HCEC 1CT (cell line): ENCODE data around the gene NTN5.
A peak's percentile ranks its signal among the peaks of the same experiment; 100 is the strongest.
"Not testable (repeated sequence)": the region's sequence is repeated elsewhere in the genome, so short reads cannot be mapped to it uniquely, and the experiment has no call there.

ENCODE experiments used
- DNase-seq: peaks from one replicate; pipeline ENCODE4 v3.0.0-alpha.2; 2017

The NTN5 gene

DNA sequence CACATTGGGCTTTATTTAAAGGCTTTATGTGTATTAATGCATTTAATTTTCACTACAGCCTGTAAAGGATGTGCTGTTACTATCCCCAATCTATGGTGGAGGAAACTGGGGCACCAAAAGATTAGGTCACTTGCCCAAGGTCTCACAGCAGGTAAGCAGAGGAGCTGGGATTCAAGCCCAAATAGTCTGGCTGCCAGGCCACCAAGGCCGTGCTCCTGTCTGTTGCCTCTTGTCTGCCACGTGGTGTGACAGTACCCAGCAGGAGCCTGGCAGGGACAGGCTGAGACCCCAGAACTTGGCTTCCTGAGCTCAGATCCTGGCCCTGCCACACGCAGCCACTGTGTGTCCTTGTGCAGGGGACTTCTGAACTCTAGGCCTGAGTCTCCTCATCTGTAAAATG lies 4.5 kb downstream of the NTN5 start:
- DNase-seq = no peak

DNA sequence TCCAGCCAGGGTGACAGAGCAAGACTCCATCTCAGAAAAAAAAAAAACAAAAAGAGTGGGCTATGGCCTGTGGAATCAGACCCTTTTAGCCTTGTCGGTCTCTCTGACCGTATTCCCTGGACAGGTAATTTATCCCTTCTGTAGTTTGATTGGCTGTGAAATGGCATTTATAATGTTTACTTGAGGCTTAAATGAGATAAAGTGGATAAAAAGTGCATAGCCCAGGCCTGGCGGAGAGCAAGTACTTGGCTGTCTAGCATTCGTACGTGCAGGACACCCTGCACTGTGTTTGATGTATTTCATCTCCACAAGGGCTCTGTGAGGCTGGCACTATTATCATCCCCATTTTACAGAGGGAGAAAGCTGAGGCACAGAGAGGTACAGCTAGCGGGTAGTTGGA lies 7.0 kb downstream of the NTN5 start:
- no peak for DNase-seq

DNA sequence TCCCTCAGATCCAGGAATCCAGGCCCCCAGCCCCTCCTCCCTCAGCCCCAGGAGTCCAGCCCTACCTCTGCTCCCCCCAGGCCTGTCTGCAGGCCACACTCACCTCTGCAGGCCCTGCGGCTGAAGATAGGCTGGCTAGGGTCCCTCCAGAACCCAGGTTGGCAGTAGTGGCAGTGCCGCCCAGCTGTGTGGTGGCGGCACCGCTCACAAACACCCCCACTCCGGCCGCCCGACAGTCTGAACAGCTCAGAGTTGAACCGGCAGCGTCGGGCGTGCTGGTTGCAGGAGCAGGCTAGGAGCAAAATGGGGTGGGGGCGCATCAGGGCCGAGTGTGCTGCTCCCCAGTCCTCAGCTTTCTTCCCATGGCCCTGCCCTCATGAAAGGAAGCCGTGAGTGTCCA lies 8.3 kb downstream of the NTN5 start:
- no peak for DNase-seq

DNA sequence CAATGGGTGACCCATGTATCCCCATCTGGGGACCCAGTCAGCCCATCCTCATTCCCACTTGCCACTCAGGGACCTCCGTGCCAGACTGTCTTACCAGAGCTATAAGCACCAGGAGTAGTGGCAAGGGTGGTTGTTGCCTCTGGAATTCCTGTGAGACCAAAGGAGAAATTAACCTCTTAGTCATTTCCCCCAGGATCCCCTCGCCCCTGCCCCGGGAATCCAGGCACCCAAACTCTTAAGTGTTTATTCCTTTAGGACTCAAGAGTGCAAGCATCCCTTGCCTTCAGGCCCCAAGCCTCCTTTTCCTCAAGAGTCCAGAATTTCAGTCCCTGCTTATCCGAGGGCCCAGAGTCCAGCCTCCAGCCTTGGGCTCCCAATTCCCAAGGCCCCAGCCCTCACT lies 9.2 kb downstream of the NTN5 start:
- no peak for DNase-seq

DNA sequence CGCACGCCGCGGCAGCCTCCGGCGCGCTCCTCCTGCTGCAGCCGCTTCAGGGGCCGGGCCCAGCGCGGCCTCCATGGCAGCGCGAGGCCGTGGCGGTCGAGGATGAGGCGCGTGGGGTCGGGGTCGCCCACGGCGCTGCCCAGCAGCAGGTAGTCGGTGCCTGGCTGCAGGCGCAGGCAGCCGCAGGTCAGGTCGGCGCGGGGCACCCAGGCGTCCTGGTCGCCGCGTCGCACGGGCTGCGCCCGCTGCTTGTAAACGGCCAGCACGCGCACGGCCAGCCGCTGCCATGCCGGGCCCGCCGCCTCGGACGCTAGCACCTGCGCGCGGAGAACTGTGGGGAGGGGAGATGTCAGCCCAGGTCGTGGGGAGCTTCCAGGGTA lies 11.1 kb downstream of the NTN5 start:
- DNase-seq = no peak

DNA sequence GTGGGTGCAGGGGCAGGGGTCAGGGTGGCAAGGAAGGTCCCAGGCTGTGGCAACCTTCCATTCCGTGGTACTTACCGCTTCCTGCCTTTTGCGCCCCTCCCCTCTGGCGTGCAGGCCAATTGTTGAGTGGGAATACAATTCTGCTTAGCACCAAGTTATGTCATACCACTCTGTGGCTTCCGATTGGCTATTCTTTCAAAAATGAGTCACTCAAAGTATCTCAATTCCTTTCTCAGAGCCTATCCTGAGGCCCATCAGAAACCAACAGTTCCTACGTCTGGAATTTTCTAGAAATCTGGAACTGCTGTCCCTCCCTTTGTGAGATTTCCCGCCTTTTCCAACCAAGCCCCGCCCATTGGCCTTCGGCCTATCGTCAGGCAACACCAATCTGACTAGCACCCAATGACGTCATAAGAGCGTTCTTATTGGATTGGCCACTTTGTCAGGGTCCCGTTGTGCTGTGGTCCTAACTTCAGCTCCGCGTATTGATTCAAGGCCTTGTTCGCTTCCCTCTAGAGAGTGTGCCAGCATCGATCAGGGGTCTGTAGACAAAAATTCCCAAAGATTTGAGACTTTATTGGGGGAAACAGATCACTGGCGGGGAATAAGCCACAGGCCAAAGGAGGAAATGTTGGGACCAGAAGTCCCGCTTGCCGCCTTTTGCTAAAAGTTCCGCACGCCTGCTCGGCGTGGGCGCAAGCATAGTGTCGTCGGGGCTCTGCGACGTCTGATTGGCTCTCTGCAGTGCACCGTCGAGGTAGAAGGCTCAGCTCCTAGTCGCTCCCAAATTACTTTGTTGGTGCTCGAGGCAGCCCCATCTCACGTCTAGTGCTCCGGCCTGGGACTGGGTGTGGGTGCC lies 11.7 kb downstream of the NTN5 start:
- peak; percentile 80 for DNase-seq

DNA sequence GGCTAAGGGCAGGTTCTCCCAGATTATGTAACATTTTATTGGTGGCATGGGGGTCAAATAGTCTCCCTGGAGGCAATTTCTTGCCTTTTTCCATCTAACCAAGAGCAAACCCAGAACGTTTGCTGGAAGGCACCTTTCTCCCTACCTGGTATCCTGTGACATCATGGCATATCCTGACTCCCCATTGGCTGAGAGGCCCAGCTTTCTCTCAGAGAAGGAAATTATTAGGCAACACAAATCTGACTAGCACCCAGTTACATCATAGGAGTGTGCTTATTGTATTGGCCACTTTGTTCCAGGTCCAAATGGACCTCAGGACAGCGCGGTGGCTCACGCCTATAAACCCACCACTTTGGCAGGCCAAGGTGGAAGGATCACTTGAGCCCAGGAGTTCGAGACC lies 13.0 kb downstream of the NTN5 start:
- DNase-seq = peak; percentile 18

DNA sequence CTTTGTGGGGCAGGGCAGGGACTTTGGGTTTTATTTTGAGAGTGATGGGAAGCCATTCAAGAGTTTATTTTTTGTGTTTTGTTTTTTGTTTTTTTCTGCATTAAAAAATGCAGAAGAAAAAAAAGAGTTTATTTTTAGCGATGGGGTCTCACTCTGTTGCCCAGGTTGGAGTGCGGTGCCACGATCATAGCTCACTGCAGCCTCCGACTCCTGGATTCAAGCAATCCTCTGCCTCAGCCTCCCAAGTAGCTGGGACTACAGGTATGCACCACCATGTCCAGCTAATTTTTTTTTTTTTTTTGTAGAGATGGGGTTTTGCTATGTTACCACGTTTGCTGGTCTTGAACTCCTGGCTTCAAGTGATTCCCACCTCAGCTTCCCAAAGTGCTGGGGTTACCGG lies 14.3 kb downstream of the NTN5 start:
- DNase-seq = no peak

DNA sequence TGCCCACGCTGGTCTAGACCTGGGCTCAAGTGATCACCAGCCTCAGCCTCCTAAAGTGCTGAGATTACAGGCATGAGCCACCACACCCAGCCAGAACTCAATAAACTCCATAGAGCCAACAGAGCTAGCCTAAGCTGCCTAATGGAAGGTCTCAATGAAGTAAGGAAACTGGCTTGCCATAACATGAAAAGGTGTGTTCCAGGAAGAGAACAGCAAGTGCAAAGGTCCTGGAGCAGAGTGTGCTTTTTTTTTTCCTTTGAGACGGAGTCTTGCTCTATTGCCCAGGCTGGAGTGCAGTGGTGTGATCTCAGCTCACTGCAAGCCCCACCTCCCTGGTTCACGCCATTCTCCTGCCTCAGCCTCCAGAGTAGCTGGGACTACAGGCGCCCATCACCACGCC lies 15.0 kb downstream of the NTN5 start:
- not testable (repeated sequence) for DNase-seq

DNA sequence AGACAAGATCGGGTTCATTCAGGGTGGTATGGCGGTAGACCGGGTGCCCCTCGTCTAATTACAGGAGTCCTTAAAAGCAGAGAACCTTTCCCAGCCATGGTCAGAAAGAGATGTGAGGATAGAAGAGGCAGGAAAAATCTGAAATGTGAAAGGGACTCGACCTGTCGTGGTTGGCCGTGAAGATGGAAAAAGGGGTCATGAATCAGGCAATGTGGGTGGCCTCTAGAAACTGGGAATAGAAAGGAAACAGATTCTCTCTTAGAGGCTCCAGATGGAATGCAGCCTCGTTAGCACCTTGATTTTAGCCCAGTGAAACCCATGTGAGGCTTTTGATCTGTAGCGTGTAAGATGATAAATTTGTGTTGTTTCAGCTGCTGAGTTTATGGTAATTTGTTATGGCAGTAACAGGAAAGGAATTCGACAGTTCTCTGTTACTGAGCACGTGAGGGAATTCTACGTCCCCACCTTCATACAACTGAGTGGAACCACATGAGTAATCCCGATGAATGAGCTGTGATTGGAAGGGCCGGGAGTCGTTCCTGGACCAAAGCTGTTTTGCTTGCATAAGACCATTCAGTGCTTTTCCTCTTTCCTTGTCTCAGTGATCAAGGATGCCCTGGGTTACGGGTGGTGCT lies 15.9 kb downstream of the NTN5 start:
- peak; percentile 91 for DNase-seq

DNA sequence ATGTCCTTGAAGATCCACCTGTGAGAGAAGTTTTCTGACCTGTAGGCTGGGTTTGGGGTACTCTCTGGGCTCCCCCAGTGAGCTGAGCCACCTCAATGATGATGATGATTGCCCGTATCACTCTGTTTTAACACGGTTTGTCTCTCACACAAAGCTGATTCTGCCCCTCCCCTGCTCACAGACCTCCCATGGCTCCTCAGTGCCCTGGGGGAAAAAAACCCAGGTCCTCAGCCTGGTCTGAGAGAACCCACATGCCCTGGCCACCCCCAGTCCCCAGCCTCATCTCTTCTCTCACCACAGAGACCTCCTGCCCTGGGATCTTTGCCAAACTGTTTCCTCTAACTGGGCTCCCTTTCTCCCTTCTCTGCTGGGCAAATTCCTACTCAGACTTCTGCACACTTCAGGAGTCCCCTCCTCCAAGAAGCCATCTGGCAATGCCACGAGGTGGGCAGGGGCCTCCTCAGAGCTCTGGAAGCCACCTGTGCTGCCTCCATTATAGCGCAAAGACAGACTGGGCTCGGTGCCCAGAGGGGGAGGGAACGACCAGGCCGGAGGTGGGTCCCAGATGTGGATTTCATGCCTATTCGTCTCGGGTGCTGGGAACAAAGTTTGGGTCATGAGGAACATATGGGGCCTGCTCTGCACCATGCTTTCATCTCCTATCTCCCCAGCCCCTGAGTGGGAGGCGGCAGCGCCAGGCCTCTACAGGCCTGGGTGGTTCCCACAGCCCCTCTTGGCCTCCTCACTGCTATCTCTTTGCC lies 18.3 kb downstream of the NTN5 start:
- no peak for DNase-seq

DNA sequence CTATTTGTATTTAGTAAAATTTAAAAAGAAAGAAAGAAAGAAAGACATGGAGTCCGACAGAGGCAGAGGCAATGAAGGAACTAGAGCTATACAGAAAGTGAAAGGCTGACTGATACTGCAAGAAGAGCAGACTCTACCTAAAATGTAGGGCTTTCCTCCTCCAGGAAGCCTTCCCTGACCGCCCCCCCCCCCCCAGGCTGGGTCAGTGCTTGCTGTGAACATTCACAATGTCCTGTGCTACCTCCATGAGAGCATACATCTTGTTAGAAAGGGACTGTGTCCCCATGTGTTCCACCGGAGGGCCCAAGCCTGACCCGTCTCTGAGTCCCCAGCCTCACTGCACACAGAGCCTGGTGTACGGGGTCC lies 21.2 kb downstream of the NTN5 start:
- no peak for DNase-seq

DNA sequence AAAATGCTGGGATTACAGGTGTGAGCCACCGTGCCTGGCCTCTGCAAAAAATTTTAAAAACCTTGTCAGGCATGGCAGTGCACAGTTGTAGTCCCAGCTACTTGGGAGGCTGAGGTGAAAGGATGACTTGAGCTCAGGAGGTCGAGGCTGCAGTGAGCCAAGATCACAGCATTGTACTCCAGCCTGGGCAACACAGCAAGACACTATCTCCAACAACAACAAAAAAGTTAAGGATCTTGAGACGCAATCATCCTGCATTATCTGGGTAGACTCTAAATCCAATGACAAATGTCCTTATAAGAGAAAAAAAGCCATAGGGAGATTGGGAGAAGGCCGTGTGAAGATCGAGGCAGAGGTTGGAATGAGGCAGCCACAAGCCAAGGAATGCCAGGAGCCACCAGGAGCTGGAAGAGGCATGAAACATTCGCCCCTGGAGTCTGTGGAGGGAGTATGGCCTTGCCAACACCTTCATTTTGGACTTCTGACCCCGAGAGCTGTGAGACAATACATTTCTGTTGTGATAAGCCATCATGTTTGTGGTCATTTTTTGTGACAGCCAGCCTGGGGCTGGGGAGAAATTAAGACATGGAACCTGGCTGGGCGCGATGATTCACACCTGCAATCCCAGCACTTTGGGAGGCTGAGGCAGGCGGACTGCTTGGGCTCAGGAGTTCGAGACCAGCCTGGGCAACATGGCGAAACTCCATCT lies 21.7 kb downstream of the NTN5 start:
- DNase-seq = no peak

DNA sequence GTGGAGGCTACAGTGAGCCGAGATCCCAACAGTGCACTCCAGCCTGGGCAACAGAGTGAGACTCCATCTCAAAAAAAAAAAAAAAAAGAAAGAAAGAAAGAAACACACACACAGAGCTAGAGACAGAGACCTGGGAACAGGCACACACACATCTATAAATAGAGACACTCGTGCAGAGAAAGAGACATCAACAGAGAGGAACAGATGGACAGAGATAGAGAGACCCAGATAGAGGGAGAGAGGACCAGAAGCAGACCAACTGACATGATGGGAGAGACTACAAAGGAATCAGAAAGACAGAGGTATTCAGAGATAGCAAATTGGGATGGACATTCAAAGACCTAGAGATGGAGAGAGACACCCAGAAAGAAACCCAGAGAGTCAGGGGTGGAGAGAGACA lies 24.7 kb downstream of the NTN5 start:
- DNase-seq = no peak

DNA sequence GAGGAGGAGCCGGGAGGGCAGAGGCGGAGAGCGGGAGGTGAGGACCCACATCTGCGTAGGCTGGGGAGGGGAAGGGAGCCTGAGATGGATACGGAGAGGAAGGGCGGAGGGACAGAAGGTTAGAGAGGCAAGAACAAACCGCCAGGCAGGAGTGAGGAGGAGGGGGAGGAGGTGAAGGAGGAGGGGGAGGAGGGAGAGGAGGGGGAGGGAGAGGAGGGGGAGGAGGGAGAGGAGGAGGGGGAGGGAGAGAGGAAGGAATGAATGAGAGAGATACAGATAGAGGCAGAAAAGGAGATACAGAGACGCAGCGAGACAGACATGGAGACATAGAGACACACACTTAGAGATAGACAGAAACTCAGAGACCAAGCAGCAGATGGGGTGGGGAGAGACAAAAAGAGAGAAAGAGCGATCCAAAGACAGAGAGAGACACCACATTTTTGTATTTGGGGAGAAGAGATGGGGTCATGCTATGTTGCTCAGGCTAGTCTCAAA lies 26.0 kb downstream of the NTN5 start:
- no peak for DNase-seq

DNA sequence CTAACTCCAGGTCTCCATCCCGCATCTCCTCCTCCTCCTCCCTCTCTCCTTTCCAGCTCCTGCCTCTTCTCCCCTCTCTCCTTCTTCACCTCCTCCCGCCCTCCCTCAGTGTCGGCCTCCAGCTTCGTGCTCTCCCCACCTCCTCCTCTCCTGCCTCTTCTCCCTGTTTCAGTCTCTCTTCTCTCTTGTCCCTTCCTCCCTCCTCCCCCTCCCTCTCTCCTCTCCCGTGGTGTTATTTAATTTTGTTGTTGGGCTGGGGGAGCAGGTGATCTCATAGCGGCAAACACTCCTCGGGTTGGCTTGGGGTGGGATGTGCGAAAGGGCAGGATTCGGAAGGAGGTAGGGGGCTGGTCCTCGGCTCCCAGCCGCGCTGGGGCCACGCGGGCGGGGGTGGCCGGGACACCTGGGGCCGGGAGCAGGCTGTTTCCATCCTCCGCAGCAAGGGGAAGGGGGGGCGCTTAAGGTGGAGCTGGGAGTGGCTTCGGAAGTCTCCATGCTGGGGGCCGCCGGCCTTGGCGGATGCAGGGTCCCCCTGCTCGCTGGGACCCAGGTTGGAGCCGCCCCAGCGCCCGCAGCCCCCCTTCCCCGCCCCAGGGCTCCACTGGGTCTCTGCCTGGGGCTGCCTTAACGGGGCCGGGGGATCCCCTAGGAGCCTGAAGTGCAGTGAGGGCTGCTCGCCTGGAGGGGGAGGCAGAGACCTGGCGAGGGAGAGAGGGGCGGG lies 26.7 kb downstream of the NTN5 start, which contains the start of gene CA11:
Gene CA11 (minus strand): TSS at position 187 of the 721 bp plus-strand sequence. CDS start 555 bp downstream, outside the sequence.
- DNase-seq = peak; percentile 68

DNA sequence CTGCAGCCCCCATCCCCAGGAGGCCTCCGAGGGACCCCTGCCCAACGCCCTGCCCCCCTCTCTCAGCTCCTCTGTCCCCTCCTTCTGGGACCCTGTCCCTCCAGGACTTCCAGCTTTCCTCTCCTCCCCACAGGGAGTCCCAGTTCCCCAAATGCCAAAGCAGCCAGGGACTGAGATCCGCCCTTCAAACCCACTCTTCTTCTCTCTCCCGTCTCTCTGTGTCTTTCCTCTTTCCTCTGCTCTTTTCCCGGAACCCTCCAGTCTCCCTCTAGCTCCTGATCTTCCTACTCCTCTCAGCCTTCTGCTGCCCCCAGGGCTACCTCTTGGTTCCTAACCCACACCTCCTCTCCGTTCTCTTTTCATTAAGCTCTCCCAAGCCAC lies 27.2 kb downstream of the NTN5 start:
- no peak for DNase-seq

DNA sequence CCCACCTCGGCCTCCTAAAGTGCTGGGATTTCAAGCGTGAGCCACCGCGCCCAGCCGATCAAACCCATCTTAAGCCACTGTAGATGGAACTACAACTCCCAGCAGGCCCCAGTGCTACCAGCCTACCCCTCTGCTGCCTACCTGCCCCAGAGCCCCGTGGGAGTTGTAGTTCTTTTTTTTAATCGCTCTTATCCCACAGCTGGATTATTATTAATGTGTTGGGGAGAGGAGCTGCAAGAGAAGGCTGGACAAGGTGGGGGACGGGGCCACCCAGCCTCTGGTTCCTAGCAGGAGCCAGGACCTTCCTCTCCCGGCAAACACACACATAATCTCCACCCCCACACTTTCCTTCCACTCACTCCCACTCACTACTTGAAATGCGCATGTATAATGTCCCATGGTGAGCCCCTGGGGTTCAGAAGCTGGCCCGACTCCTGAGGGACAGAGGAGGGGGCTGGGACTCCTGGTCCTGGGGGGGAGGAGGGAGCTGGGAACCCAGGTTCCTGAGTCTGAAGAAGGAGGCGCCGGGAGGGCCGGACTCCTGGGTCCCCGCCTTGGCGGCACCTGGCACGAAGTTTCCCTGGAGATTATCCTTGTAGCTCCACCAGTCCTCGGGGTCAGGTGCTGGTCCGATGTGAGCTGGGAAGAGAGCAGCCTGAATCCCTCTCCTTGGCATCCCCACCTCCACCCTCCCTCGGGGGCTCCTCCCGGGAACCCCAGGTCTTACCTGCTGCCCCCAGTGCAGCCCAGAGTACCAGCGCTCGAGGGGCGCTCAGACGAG lies 27.8 kb downstream of the NTN5 start:
- DNase-seq = peak; percentile 58

DNA sequence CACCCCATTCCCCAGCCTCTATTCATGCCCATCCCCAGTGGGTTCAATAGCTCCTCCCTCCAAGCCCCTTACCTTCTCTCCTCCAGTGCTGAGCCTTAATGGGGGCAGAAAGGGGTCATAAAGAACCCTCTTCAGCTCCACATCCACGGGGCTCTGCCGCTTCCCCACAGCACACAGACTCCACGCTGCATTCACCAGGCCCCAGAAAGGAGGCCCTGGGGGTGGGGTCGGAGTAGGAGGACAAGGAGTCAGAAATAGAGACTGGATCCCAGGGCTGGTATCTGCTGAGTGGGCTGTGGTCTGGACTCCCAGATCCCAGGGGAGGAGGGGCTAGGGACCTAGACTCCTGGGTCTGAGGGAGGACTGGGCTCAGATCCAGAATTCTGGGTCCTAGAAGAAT lies 28.5 kb downstream of the NTN5 start:
- no peak for DNase-seq

DNA sequence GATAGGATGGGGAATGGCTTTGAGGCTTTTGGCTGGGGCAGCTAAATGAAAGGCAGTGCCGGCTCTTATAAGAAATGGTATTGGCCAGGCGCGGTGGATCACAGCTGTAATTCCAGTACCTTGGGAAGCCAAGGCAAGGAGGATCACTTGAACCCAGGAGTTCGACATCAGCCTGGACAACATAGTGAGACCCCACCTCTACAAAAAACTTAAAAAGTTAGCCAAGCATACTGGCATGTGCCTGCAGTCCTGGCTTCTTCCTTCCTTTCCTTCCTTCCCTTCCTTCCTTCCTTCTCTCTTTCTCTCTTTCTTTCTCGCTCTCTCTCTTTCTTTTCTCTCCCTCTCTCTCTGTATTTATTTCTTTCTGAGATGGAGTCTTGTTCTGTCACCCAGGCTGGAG lies 30.0 kb downstream of the NTN5 start:
- DNase-seq = no peak

DNA sequence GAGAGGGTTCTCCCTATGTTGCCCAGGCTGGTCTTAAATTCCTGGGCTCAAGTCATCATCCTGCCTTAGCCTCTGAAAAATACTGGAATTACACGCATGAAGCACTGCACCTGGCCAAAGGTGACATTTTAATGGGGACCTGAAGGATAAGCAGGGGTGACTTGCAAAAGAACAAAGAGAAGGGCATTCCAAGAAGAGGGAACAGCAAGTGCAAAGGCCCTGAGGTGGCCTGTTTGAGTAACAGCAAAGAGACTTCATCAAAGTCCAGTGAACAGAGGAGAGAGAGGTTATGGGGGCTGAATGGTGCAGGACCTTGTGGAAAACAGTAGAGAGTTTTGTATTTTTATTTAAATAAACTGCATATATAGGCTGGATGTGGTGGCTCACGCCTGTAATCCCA lies 31.0 kb downstream of the NTN5 start:
- no peak for DNase-seq
